Stomach (tissue), 9 donors: ENCODE results near the gene KDM4E. TPM values are rescaled to one million over a fixed set of nuclear protein-coding genes. Genes with fewer than 3 reads are reported as not detected.

ENCODE experiments used
- DNase-seq, 2 donors: peaks; one replicate each; pipeline versions ENCODE4 v3.0.0 to v3.0.0-alpha.2; 2013 to 2019
- H3K27ac ChIP-seq, 5 donors: fragments of 200-600 bp in 4 of 5; sonication (generic) in 4 of 5; one replicate each; pipeline ENCODE4 v1.5.1; 2013 to 2019; ENCODE audit warnings: mild to moderate bottlenecking in 1 of 5, moderate library complexity in 1 of 5
- H3K27me3 ChIP-seq, 3 donors: fragments of 200-600 bp; sonication (generic); one replicate each; pipeline ENCODE4 v1.5.1; 2017 to 2019; ENCODE audit warnings: mixed run types in 1 of 3
- H3K36me3 ChIP-seq, 4 donors: fragments of 200-600 bp; sonication (generic); 1 replicate in 3 of 4; 2 replicates in 1 of 4; pipeline ENCODE4 v1.5.1; 2016 to 2019
- H3K4me1 ChIP-seq, 4 donors: fragments of 200-600 bp; sonication (generic); one replicate each; pipeline ENCODE4 v1.5.1; 2016 to 2019
- H3K4me3 ChIP-seq, 4 donors: fragments of 200-600 bp; sonication (generic) in 3 of 4; one replicate each; pipeline ENCODE4 v1.5.1; 2016 to 2019; ENCODE audit warnings: mild to moderate bottlenecking in 1 of 4
- H3K9me3 ChIP-seq, 4 donors: fragments of 200-600 bp; sonication (generic); one replicate each; pipeline ENCODE4 v1.5.1; 2016 to 2019
- EP300 ChIP-seq: sonication (generic); formaldehyde crosslinking; IDR thresholded peaks from one replicate; pipeline ENCODE4 v1.6.1; 2017; ENCODE audit warnings: antibody characterized with exemption
- POLR2A ChIP-seq, 4 donors: fragments of 450-650 bp; IDR thresholded peaks; one replicate each; pipeline ENCODE4 v1.6.1; 2016; ENCODE audit warnings: antibody characterized with exemption in 4 of 4, control low read depth in 2 of 4, mild to moderate bottlenecking in 1 of 4, moderate library complexity in 1 of 4
- POLR2AphosphoS5 ChIP-seq, 3 donors: sonication (generic); formaldehyde crosslinking; IDR thresholded peaks; one replicate each; pipeline ENCODE4 v1.6.1; 2016; ENCODE audit warnings: antibody characterized with exemption in 3 of 3
- WGBS, 5 donors: extraction: QIAGEN DNeasy Blood & Tissue Kit in 3 of 5; methylation state at CpG; one replicate each; pipeline versions ENCODE4 v1.1.5 to v1.1.7; 2013 to 2018; 5-methylcytosine and 5-hydroxymethylcytosine counted together
- intact Hi-C: fragments of 100-400 bp; cut with DNase I; formaldehyde crosslinking; loops from one replicate; pipeline ENCODE4 v1.15.1; 2023; ENCODE audit warnings: low total_unique reads
- polyA plus RNA-seq, 3 donors: library from polyadenylated mRNA; stranded (reverse); fragments of 200-250 nt; gene quantifications; one replicate each; pipeline ENCODE4 v1.2.3, GENCODE V29; 2013
- total RNA-seq, 5 donors: library from RNA; depleted of rRNA; stranded (reverse); fragments of >200 nt; gene quantifications; one replicate each; pipeline versions ENCODE4 v1.1.0 to v1.2.3, GENCODE V29; 2014 to 2016
- TF ChIP-seq, protein P1 (sequence below), 7 experiments: fragments of 450-650 bp in 4 of 7; fragments of 200-600 bp in 3 of 7; sonication (generic) in 3 of 7; IDR thresholded peaks; one replicate each; pipeline ENCODE4 v1.5.1; 2016 to 2019; ENCODE audit warnings: antibody characterized with exemption in 7 of 7, control low read depth in 2 of 7, mild to moderate bottlenecking in 1 of 7
- donor health status: healthy with polysubstance abuse.
- donor health status: Bipolar disorder and iron deficiency.
- donor health status: healthy.

Gene KDM4E
- total and polyA plus RNA-seq, 8 donors: not detected

DNA sequence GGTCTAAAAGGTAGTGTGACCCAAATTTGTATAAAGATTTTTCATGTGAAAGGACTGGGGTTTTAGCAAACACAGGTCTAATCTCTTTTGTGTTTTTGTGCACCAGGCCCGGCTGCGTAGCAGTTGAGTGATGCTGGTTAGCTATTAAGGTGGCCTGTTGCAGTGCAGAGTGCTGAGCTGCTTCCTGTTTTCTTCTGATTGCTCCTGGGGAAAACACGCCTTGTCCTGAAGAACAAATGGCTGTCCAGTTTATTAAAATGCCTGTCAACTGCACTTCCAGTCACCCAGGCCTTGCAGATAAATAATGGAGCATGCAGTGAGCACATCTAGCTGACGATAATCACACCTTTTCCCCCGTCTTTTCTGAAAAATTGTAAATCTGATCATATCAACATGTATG lies 43.5 kb downstream of the KDM4E start:
- Histone ChIP-seq H3K27me3 (no peaks in the 10 kb centered on the region), H3K4me3 (peak overlapping the region; percentile 60 to 87 (median 80)), H3K36me3 (peaks cover 0 to 5% (median 2%) of the 10 kb centered on the region in 4 donors), H3K4me1 (peaks cover 6 to 34% (median 26%) of the 10 kb centered on the region in 4 donors), H3K27ac (peak overlapping the region; percentile 96 to 100 (median 98)), H3K9me3 (no peaks in the 10 kb centered on the region)
- intact Hi-C loops: no loop called here
- WGBS, 5 donors: 0 to 1% (median 1%) methylated on average over 5 of the region's 5 CpGs
- DNase-seq: peak; percentile 81 to 96
- TF ChIP-seq POLR2A (IDR thresholded peaks at IDR 0.05) (peak in 2 of 4 donors; percentile 45 to 57), EP300 (no peak), POLR2AphosphoS5 (IDR thresholded peaks at IDR 0.05) (peak; percentile 91 to 96 (median 95))
- TF ChIP-seq, protein P1, sequence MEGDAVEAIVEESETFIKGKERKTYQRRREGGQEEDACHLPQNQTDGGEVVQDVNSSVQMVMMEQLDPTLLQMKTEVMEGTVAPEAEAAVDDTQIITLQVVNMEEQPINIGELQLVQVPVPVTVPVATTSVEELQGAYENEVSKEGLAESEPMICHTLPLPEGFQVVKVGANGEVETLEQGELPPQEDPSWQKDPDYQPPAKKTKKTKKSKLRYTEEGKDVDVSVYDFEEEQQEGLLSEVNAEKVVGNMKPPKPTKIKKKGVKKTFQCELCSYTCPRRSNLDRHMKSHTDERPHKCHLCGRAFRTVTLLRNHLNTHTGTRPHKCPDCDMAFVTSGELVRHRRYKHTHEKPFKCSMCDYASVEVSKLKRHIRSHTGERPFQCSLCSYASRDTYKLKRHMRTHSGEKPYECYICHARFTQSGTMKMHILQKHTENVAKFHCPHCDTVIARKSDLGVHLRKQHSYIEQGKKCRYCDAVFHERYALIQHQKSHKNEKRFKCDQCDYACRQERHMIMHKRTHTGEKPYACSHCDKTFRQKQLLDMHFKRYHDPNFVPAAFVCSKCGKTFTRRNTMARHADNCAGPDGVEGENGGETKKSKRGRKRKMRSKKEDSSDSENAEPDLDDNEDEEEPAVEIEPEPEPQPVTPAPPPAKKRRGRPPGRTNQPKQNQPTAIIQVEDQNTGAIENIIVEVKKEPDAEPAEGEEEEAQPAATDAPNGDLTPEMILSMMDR (IDR thresholded peaks at IDR 0.05): no peak

GRCh38 chr11:95070471-95070870 lies 45.4 kb downstream of the KDM4E start:
- no peaks in the 10 kb centered on the region for H3K9me3 ChIP-seq
- intact Hi-C loops: no loop called here
- H3K27ac ChIP-seq: no peak overlapping the region
- H3K36me3 ChIP-seq: peaks cover 0 to 5% (median 2%) of the 10 kb centered on the region in 4 donors
- 86 to 96% (median 88%) methylated on average over 1 of the region's 1 CpG for WGBS, 5 donors
- TF ChIP-seq POLR2A (IDR thresholded peaks at IDR 0.05): no peak
- no peaks in the 10 kb centered on the region for H3K27me3 ChIP-seq
- H3K4me1 ChIP-seq: peaks cover 20 to 48% (median 37%) of the 10 kb centered on the region in 4 donors
- no peak for DNase-seq
- no peak overlapping the region for H3K4me3 ChIP-seq

- peaks cover 0 to 5% (median 2%) of the 10 kb centered on the region in 4 donors for H3K36me3 ChIP-seq
- intact Hi-C loops: no loop called here
- peaks cover 27 to 59% (median 48%) of the 10 kb centered on the region in 4 donors for H3K4me1 ChIP-seq
- H3K4me3 ChIP-seq: no peak overlapping the region
- H3K27ac ChIP-seq: no peak overlapping the region
- TF ChIP-seq POLR2A (IDR thresholded peaks at IDR 0.05) (no peak), EP300 (no peak), POLR2AphosphoS5 (IDR thresholded peaks at IDR 0.05) (no peak)
- TF ChIP-seq, protein P1 (IDR thresholded peaks at IDR 0.05): no peak
- H3K9me3 ChIP-seq: no peaks in the 10 kb centered on the region
- no peaks in the 10 kb centered on the region for H3K27me3 ChIP-seq
- no peak for DNase-seq
Observed at GRCh38 chr11:95072948-95073347, 47.9 kb downstream of the KDM4E start.

GRCh38 chr11:95074792-95075563 lies 49.9 kb downstream of the KDM4E start:
- WGBS, 5 donors: 20 to 27% (median 22%) methylated on average over 8 of the region's 8 CpGs

GRCh38 chr11:95076416-95076815 lies 51.4 kb downstream of the KDM4E start:
- TF ChIP-seq, protein P1 (IDR thresholded peaks at IDR 0.05): no peak
- TF ChIP-seq POLR2A (IDR thresholded peaks at IDR 0.05) (no peak), POLR2AphosphoS5 (IDR thresholded peaks at IDR 0.05) (peak; percentile 22 to 55 (median 44)), EP300 (no peak)

More at GRCh38 chr11:95074792-95075563, 49.9 kb downstream of the KDM4E start:
- Histone ChIP-seq H3K4me1 (peaks cover 21 to 45% (median 35%) of the 10 kb centered on the region in 4 donors), H3K27me3 (no peaks in the 10 kb centered on the region), H3K9me3 (no peaks in the 10 kb centered on the region), H3K36me3 (peaks cover 0 to 5% (median 2%) of the 10 kb centered on the region in 4 donors), H3K4me3 (no peak overlapping the region), H3K27ac (peak overlapping the region; percentile 4 to 77 (median 47))
- intact Hi-C loops: no loop called here
- peak; percentile 78 to 86 for DNase-seq
- TF ChIP-seq POLR2AphosphoS5 (IDR thresholded peaks at IDR 0.05) (peak in 1 of 3 donors; percentile 51), EP300 (no peak)

More at GRCh38 chr11:95076416-95076815, 51.4 kb downstream of the KDM4E start:
- H3K27ac ChIP-seq: peak overlapping the region in 3 of 5 donors; percentile 52 to 77 (median 54)
- H3K36me3 ChIP-seq: no peaks in the 10 kb centered on the region
- H3K4me1 ChIP-seq: peaks cover 19 to 31% (median 26%) of the 10 kb centered on the region in 4 donors
- H3K4me3 ChIP-seq: no peak overlapping the region
- DNase-seq: peak; percentile 39 to 67
- no peaks in the 10 kb centered on the region for H3K9me3 ChIP-seq
- intact Hi-C loops: no loop called here
- 3 to 15% (median 11%) methylated on average over 1 of the region's 1 CpG for WGBS, 5 donors
- H3K27me3 ChIP-seq: no peaks in the 10 kb centered on the region
